ENCODE results near the gene FAM89A. TPM values are rescaled to one million over a fixed set of nuclear protein-coding genes. Genes with fewer than 3 reads are reported as not detected.
"Not testable (repeated sequence)": the region's sequence is repeated elsewhere in the genome, so short reads cannot be mapped to it uniquely, and the experiment has no call there.

The FAM89A gene
- total RNA-seq, 2 experiments from 2014 or later: 5.6 to 9.7 TPM

GRCh38 chr1:231046730-231047395 lies 6.8 kb upstream of the FAM89A start:
- intact Hi-C loops (cut with micrococcal nuclease; ENCODE audit: unreplicated experiment): no loop called here
- no peaks in the 10 kb centered on the region for H3K9me2 ChIP-seq (ENCODE audit: insufficient read depth, low read length)

GRCh38 chr1:231045921-231046729 lies 6.1 kb upstream of the FAM89A start:
- POLR2A ChIA-PET: interaction anchor here (0.5 to 0.7 kb wide), 2 partner anchors 163 to 620 kb away, joined by 3 read pairs; no protein-coding TSS in a partner anchor
- H3K4me1 ChIP-seq (ENCODE audit: insufficient read depth, low read length, poor library complexity, severe bottlenecking); intact Hi-C loops (cut with micrococcal nuclease; ENCODE audit: unreplicated experiment); H3K9me3 ChIP-seq (ENCODE audit: low read length); H4K20me1 ChIP-seq (ENCODE audit: insufficient read depth, low read length); H2AFZ ChIP-seq (ENCODE audit: low read length); H3K36me3 ChIP-seq (ENCODE audit: insufficient read depth, low read length); CTCF ChIA-PET (ENCODE audit: unreplicated experiment); H3K9me2 ChIP-seq (ENCODE audit: insufficient read depth, low read length); H3K4me2 ChIP-seq (ENCODE audit: low read length); BruUV-seq (replicated peaks); DNase-seq (ENCODE audit: low spot score); H3K27ac ChIP-seq (ENCODE audit: low read depth, low read length, poor library complexity, severe bottlenecking); H3K4me3 ChIP-seq (ENCODE audit: low read depth, low read length, poor library complexity, severe bottlenecking); H3K79me2 ChIP-seq (ENCODE audit: insufficient read depth, low read depth, low read length): not testable (repeated sequence)

More at GRCh38 chr1:231046730-231047395, 6.8 kb upstream of the FAM89A start:
- TF ChIP-seq EZH2phosphoT487 (IDR thresholded peaks at IDR 0.05; ENCODE audit: borderline replicate concordance, low read depth, low read length) (no peak), CTCF (conservative IDR thresholded peaks at IDR 0.05; ENCODE audit: low read length) (no peak)
- Histone ChIP-seq H3K4me1 (ENCODE audit: insufficient read depth, low read length, poor library complexity, severe bottlenecking) (no peaks in the 10 kb centered on the region), H3K36me3 (ENCODE audit: insufficient read depth, low read length) (no peaks in the 10 kb centered on the region), H2AFZ (ENCODE audit: low read length) (no peak overlapping the region), H3K79me2 (ENCODE audit: insufficient read depth, low read depth, low read length) (no peaks in the 10 kb centered on the region), H4K20me1 (ENCODE audit: insufficient read depth, low read length) (no peaks in the 10 kb centered on the region), H3K4me2 (ENCODE audit: low read length) (no peak overlapping the region), H3K27ac (ENCODE audit: low read depth, low read length, poor library complexity, severe bottlenecking) (no peak overlapping the region), H3K4me3 (ENCODE audit: low read depth, low read length, poor library complexity, severe bottlenecking) (no peak overlapping the region), H3K9me3 (ENCODE audit: low read length) (no peaks in the 10 kb centered on the region)
- BruUV-seq (replicated peaks): no TSS peak
- no peak for DNase-seq (ENCODE audit: low spot score)
- ChIA-PET CTCF (ENCODE audit: unreplicated experiment) (no interaction called here), POLR2A (interaction anchor here (0.7 kb wide), 1 partner anchor 163 kb away, joined by 3 read pairs; no protein-coding TSS in a partner anchor)

- no peak for DNase-seq (ENCODE audit: low spot score)
- no peak for TF ChIP-seq EZH2phosphoT487 (IDR thresholded peaks at IDR 0.05; ENCODE audit: borderline replicate concordance, low read depth, low read length)
- TF ChIP-seq CTCF (conservative IDR thresholded peaks at IDR 0.05; ENCODE audit: low read length): no peak
- H4K20me1 ChIP-seq (ENCODE audit: insufficient read depth, low read length): no peaks in the 10 kb centered on the region
- H3K4me3 ChIP-seq (ENCODE audit: low read depth, low read length, poor library complexity, severe bottlenecking): no peak overlapping the region
- no peak overlapping the region for H3K4me2 ChIP-seq (ENCODE audit: low read length)
- H2AFZ ChIP-seq (ENCODE audit: low read length): no peak overlapping the region
- no peaks in the 10 kb centered on the region for H3K36me3 ChIP-seq (ENCODE audit: insufficient read depth, low read length)
- BruUV-seq (replicated peaks): no TSS peak
- ChIA-PET CTCF (ENCODE audit: unreplicated experiment) (no interaction called here), POLR2A (no interaction called here)
- no peaks in the 10 kb centered on the region for H3K4me1 ChIP-seq (ENCODE audit: insufficient read depth, low read length, poor library complexity, severe bottlenecking)
- intact Hi-C loops (cut with micrococcal nuclease; ENCODE audit: unreplicated experiment): no loop called here
- no peaks in the 10 kb centered on the region for H3K9me2 ChIP-seq (ENCODE audit: insufficient read depth, low read length)
- no peak overlapping the region for H3K27ac ChIP-seq (ENCODE audit: low read depth, low read length, poor library complexity, severe bottlenecking)
- H3K9me3 ChIP-seq (ENCODE audit: low read length): no peaks in the 10 kb centered on the region
- H3K79me2 ChIP-seq (ENCODE audit: insufficient read depth, low read depth, low read length): no peaks in the 10 kb centered on the region
These were observed 5.2 kb upstream of the FAM89A start for GRCh38 chr1:231045286-231045685.
